Stimulated activated CD4-positive, alpha-beta T cell treated with anti-CD3 and anti-CD28 coated beads, TNF-alpha, amount 100 ng/mL, for 24 hours (primary cell): ENCODE results near the gene PCBP3.
"Not testable (repeated sequence)": the region's sequence is repeated elsewhere in the genome, so short reads cannot be mapped to it uniquely, and the experiment has no call there.

Experiments
- DNase-seq, 3 experiments: peaks; one replicate each; pipeline ENCODE4 v3.0.0-alpha.2; 2020; ENCODE audit warnings: low read depth in 3 of 3

Gene PCBP3

DNA sequence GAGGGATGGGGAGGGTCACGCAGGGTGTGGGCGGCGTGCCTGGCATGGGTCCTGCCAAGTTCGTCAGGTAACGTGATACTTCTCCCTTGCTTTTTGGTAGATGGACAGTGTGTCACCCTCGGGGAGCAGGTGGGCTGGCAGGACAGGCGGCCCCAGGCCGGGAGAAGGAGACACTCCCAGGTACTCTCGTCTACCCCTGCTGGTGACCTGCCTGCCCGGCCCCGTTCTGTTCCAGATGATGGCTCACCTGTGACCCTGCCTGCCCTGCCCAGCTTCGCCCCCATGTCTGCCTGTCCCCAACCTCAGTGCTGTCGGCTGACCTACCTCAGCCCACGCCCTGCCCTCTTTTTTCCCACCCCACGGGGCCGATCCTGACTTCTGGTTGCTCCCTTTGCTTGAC lies 144.7 kb downstream of the PCBP3 start:
- DNase-seq = no peak

DNA sequence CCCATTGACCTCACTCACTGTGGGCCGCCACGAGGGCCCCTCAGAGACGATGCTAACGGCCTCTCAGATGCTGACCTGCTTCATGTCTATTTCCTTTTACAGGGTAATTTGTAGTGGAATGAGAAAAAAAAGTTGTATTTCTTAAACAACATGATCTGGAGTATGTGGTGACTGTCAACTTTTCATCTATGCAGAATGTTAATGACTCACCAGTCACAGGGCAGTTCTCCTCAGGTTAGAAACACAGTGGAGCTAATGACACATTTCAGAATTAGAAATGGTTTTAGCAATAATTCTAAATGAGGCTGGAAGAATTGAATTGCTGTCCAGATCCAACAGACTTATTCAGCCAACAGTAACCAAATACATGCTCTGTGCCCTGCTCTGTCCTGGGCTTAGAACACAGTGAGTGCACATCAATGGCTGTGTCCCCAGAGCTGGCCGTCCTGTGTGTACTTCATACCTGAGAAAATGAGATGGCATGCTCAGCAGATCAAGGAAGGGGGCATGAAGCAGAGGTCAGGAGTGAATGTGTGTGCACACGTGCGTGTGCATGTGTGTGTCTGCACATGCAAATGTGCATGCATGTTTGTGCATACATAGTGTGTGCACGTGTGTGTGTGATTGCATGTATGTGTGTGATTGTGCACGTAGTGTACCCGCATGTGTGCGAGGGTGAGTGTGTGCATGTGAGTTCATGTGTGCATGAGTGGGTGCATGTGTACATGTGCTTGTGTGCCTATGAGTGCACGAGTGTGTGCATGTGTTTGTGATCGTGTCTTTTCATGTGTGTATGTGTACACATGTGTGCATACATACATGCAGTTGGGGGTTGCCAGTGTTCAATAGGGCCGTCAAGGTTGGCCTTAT lies 145.3 kb downstream of the PCBP3 start:
- DNase-seq = no peak

DNA sequence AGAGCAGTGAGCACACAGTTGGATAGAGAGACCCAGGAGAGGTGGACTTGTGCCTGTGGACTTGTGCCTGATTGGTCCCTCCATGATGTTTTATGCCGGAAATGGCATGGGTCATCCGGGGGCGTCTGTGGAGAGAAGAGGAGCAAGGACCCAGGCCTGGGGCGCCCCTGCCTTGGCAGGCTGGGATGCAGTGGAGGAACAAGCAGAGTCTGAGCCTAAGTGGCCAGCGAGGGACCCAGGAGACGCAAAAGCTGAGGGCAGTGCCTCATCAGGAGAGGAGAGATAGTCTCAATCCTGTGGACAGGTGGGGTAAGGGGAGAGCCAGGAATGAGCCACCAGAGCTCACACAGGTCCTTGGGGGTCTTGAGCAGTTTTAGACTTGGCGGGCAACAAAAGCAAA lies 146.9 kb downstream of the PCBP3 start:
- DNase-seq = no peak

DNA sequence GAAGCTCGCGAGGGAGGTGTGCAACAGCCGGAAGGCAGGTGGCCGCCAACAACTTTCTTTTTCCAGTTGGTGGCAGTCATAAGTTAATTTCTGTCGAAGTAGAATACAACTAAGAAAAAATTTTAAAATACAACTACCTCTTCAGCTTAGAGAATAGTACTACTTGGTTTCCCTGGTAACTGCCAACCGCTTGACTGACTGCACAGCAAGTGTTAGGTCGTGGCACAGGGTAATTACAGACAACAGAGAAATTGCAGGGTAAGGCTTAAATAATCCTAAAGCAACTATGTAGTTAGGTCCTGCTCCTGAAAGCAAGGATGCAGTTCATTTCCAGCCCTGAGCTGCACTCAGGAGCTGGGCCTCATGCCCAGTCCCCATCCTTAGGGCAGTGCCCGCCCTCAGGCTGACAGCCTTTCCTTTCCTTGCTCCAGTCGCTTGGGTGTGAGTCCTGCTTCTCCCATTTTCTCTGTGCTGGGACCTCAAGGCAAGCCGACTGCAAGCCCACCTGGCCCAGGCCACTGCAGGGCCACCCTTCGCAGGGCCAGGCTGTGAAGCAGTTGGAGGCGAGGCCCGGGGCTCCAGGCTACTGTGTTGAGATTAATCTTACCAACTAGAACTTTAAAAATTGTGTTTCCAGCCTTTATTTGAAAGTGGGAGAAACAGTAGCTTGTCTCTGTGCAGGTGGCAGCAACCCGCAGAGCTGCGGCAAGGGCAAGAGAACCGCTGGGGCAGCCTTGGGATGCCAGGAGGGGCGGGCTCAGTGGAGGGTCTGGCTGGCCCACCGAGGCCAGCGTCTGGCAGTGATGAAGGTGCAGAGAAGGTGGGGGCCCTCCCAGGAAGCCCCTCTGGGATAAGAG lies 148.3 kb downstream of the PCBP3 start:
- DNase-seq = no peak

DNA sequence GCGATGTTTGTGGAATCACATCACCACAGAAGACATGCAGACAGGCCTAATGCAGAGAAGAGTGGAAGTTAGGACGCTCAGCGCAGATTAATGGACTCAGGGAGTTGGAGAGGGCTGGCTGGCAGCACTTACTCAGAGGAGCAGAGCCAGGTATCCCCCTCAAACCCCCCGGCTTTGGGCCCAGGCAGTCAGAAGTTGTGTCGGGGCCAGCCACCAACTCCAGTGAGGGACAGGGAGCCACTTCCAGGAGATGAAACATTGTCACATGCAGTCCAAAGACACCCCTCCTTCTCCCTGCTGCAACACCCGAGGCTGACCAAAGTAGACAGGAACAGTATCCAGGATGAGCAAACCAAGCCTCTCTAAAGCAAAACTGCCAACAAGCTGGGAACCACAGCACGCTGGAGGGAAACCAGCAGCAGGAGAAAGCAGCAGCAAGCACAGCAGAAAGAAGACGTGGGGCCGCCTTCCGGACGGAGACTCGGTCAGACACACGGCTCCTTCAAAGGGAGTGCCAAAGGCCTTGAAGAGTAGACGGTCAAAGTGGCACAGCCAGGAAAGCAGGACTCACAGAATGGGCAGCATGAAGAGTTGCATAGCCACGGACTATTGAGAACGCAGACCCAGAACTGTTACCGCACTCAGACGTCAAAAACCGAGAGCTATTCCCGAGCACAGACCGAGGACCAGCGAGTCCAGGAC lies 149.3 kb downstream of the PCBP3 start:
- DNase-seq = no peak

DNA sequence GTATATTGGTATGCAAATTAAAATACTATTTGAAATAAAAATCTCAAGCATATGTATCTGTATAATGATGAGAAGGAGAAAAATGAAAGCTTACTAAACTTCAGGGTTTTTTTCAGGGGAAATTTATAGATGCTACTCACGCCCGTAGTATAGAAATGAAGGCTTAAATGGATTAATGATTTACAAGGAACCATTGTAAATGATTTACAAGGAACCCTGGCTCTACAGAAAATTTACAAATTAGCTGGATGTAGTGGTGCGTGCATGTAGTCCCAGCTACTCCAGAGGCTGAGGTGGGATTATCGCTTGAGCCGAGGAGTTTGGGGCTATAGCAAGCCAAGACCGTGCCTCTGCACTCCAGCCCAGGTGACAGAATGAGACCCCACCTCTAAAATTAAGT lies 150.5 kb downstream of the PCBP3 start:
- no peak for DNase-seq

DNA sequence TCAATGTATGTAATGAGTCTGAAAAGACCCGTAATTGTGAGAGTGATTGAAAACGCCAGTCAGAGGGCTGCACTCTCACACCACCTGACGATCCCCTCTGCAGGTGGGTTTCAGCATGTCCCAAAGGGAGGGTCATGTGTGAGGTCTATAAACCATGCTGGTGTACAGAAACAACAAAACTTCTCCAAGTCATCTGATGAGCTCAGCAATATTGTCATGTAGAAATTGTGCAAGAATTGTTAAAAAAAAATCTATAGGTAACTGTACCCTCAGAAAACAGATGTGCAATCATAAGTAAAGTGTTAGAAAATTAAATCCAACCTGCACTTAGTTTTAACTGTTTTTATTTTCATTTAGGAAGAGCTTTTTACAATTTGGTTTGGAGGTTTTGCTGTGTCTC lies 152.5 kb downstream of the PCBP3 start:
- no peak for DNase-seq

DNA sequence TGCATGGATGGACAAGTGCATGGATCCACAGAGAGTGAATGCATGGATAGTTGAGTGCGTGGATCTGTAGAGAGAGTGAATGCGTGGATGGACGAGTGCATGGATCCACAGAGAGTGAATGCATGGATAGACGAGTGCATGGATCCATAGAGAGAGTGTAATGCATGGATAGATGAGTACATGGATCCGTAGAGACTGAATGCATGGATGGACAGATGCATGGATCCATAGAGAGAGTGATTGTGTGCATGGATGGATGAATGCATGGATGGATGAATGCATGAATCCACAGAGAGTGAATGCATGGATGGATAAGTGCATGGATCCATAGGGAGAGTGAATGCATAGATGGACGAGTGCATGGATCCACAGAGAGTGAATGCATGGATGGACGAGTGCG lies 153.8 kb downstream of the PCBP3 start:
- DNase-seq = no peak

DNA sequence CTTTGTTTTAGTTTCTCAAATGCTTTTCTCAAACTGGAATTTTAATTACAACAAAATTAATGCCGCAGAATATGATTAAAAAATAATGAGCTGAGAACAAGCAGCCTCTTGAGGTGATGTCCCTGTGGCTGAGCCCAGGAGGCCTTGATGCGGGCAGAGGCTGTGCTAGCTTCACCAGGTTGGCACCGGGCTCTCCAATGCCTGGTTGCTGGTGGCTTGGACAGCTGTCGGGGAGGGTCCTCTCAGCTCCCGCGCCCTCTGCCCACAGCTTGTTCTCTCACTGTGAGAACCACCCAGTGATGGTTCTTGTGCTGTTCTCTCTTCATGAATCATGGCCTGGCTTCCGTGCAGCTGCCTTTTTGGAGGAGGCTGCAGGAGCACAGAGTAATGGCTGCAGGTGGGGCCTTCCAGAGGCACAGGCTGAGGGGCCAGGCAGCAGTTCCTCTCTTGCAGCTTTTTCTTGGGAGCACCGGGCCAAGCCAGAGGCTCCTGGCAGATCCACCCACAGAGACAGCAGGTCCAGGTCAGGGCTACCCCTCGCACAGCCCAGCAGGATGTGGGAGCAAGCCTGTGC lies 156.3 kb downstream of the PCBP3 start:
- no peak for DNase-seq

DNA sequence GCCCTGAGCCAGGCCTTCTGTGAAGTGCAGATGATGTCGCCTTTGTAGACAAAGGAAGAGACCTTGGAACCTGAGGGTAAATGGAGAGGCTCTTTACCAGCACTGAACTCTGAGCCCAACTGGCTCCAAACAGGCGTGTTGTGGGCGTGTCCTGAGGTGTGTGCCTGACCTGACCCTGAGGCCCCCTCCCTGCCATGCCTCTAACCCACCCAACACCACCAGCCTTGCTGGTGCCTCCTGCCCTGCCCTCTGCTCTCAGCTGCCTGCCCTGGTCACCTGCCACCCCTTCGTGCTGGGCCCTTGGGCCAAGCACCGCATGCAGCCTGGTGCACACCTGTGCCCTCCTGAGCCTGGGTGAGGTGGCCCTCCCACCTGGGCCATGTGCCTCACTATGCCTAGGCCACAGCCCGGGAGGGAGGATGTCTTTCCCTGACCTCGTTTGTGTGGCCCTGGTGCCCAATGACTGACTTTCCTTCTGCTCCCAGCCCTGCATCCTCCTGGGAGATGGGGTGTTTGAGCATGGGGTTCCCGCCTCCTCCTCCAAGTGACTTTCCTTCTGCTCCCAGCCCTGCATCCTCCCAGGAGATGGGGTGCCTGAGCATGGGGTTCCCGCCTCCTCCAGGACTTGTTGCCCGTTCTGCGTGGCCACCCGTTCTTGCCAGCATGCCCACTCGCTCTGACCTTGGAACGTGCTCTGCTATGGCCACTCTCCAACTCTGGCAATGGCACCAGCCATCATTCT lies 157.0 kb downstream of the PCBP3 start:
- DNase-seq = no peak

DNA sequence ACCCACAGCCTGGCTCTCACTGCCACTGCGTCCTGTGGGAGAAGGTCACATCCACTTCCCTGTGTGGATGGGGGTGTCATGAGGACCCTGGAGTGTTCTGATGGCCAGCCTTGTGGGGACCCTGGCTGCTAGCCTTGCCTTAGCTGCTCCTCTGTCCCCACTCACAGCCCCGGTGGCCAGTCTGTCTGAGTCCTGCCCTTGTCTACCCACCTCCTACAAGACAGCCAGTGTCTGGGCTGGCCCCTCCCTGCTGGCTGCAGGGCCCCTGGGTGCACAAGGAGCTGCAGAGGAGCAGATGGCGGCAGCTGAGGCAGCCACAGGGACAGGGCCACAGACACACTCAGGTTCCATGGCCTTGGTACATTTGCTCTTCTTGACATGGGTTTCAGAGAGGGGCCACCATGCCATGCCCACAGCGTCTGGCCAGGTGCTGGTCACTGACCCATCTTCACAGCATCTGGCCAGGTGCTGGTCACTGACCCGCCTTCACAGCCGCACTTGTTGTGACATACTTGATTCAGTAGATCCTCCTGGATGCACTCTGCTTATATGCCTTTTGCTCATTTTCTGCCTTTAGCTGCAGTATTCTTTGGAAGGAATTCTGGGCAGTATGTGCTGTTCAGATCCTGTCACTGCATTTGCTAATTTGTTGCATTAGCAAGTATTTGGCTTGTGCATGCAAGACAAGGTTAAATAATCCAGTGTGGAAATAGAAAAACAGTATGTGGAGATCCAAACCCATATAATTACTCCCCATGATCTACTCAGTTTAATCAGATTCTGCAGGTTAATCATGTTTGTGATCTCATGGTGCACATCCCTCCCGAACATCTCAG lies 157.8 kb downstream of the PCBP3 start:
- DNase-seq = no peak

DNA sequence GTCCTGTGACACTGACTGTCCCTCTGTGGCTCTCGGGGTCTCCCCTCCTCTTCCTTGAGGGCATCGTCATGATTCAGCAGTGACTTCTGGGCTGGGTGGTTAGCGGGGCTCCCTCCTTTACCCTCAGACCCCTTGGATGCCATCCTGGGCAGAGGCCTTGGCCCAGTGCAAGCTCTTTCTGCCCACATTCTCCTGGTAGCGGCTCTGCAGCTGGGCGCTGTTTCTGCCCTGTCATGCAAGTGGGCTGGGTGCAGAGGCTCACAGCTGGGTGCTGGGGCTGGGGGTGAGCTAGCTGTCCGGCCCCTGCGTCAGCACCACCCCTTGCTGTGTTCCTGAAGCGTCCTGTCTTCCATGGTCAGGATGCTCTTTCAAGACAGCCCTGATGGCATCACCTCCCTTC lies 158.5 kb downstream of the PCBP3 start:
- DNase-seq = no peak

DNA sequence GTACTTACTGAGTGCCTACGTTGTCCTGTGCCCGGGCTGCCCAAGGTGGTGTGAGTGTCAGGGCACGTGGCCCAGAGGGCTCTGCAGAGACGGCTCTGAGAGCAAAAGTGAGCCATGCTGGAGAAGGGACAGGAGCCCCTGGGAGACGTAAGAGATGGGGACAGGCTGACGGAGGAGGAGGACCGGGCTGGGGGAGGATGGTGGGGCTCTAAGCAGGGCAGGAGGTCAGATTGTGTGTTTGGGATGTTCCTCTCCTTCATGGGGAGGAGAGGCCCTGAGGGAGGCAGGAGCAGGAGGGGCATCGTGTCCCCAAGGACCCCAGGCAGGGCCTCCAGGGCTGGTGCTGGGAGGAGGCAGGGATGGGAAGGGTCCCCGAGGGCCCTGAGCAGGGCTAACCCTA lies 158.9 kb downstream of the PCBP3 start:
- no peak for DNase-seq

DNA sequence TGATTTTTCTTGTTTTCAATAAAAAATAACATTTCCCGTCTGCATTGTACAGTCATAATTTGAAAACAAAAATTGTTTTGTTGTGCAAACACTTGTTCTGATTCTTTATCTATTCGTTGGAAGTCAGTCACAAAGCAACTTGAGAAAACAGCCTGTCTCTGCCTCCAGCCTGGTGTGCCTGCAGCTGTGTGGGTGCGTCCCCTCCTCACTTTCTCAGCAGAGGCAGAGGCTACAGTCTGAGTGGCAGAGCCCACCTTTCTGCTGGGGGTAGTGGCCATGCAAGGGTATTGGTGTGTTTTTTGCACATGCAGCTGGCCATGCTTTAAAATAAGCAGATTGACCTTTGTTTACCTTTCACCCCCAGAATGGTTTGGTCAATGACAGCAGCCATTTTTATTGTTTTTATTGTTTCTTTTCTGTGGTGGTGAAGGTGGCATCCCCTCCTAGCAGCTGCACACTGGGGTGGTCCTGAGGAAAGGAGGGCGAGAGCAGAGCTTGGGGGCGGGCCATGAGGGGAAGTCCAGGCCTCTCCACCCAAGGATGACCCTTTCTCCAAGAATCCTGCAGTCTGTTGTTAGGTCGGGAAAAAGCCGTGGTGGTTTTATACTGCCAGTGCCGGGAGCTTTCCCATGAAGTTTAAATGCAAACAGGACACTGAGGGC lies 159.6 kb downstream of the PCBP3 start:
- DNase-seq = no peak

DNA sequence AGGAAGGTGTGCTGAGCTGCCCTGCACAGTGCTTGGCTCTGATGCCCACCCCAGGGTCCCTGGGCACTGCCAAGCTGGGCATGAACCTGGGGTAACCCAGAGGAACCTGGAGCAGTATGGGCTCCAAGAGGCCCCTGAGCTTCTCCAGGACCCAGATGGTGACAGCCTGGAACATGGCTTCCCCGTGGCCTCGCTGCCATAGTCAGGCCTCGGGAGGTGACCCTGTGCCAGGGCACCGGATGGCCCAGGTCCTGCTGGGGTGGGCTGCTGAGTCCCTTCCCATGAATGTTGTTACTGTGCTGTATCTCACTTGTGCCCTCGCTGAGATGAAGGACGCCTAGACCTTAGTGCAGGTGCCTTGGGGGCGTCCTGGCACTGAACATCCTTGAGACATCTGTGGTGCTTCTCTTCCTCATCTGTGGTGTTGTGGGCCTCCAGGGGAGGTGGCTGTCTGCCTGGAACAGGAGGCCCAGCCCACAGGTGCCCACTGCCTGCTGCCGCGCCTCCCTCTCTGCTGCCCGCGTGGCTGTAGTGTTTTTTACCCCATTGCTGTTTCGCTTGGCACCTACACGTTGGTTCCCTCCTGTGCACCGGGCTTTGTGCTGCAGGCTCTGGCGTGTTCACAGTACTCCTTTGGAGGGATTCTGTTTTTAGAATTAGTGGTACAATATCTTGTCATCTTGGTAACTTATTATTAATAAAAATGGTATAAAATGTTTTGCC lies 160.3 kb downstream of the PCBP3 start:
- no peak for DNase-seq

DNA sequence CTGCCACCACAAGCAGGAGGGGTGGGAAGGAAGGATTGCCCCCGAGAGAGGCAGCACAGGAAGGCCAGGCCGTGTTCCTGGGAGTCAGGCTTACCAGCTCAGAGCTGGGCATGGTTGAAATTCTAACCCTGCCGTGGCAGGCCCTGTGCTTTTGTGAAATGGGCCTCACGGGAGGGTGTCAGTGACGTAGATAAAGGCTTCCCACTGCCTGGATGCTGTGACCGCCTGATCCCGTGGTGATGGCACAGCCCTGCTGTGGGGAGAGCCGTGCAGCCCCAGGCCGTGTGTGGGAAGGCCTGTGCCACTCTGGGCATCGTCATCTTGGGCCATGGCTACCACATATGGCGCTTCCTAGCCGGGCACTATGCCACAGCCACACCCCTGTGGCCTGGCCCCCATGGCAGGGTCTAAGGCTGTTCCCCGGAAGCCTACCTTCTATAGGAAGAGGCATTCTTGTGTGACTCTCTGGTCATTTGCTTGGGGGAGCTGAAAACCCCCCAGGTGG lies 161.3 kb downstream of the PCBP3 start:
- no peak for DNase-seq

DNA sequence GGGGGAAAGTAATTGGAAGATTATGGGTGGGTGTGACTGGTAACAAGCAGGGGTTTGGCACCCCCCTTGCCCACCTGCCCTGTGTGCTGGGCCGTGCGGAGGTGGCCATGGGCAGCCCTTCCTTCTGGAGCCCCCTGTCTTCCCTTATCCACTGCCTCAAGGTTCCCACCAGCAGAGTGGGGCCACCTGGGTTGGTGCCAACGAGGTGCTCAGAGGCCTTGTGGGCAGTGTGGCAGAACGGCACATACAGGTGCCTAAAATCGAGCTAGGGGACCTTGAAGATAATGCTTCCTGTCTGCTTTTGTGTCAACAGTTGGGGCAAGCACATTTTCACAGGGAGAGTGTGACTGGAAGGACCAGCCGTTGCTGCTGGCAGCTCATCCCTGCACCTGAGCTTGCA lies 161.8 kb downstream of the PCBP3 start:
- DNase-seq = no peak

DNA sequence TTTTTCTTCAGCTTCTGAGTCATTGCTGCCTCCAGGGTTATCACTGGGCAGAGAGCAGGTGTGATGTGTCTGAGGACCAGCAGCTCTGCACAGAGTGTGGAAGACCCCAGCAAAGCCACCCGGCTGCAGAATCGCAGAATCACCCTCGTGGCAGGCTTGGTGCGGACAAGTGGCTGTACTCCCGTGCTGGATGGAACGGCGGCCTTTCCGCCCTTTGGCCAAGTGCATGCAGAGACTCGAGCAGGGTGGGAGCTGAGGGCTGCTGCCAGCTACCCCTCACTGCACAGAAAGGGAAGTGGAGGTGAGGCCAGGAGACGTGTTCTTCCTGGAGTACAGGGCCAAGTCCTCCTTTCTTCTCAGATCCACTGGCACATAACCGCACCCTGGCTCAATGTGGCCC lies 162.5 kb downstream of the PCBP3 start:
- no peak for DNase-seq

DNA sequence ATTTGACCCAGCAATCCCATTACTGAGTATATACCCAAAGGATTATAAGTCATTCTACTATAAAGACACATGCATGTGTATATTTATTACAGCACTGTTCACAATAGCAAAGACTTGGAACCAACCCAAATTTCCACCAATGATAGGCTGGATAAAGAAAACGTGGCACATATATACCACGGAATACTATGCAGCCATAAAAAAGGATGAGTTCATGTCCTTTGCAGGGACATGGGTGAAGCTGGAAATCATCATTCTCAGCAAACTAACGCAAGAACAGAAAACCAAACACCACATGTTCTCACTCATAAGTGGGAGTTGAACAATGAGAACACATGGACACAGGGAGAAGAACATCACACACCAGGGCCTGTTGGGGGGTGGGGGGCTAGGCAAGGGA lies 165.1 kb downstream of the PCBP3 start:
- DNase-seq = not testable (repeated sequence)
